Neural progenitor cell (in vitro differentiated cells): ENCODE results near the gene TOMM40L.

ENCODE experiments used
- CTCF ChIP-seq: fragments of 200-600 bp; sonication (generic); IDR thresholded peaks from 2 replicates; pipeline ENCODE4 v1.5.1; 2017; ENCODE audit warnings: antibody characterized with exemption, mild to moderate bottlenecking
- EZH2 ChIP-seq: fragments of 200-600 bp; sonication (generic); IDR thresholded peaks from 2 replicates; pipeline ENCODE4 v1.6.1; 2017; ENCODE audit warnings: antibody characterized with exemption, mild to moderate bottlenecking, moderate library complexity

- TF ChIP-seq EZH2 (no peak), CTCF (no peak)
Observed at GRCh38 chr1:161226759-161227158, 899 bp downstream of the TOMM40L start.
